NAMALWA (cell line): ENCODE results near the gene RNASEH2C.
"Not testable (repeated sequence)": the region's sequence is repeated elsewhere in the genome, so short reads cannot be mapped to it uniquely, and the experiment has no call there.

ENCODE experiments used
- DNase-seq: peaks from one replicate; pipeline ENCODE4 v3.0.0-alpha.2; 2015; ENCODE audit warnings: low spot score

RNASEH2C gene

GRCh38 chr11:65720211-65720934, at the start of gene RNASEH2C:
Gene RNASEH2C, minus strand, starts transcription at chr11:65720798. Its CDS starts 40 bp downstream, at chr11:65720758.
- DNase-seq = peak; percentile 89

GRCh38 chr11:65767806-65768205, 47.2 kb upstream of the RNASEH2C start:
- not testable (repeated sequence) for DNase-seq

GRCh38 chr11:65767406-65767805, 46.8 kb upstream of the RNASEH2C start:
- no peak for DNase-seq

DNA sequence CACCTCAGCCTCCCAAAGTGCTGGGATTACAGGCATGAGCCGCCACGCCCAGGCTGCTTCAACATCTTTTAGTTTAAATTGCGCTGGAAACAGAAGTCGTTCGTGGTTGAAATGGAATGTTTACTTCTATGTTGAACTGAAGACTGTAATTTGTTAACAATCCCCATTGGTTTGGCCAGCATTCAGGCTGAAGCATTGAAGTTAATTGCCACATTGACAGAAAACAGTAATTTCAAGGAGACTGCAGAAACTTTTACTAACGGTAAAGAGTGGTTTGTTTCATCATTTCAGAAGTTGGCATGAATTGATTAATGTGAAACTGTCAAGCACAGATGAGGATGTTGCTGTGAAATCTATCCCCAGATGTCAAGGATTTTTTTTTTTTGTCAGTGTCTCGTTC, 45.9 kb upstream of the RNASEH2C start:
- no peak for DNase-seq

DNA sequence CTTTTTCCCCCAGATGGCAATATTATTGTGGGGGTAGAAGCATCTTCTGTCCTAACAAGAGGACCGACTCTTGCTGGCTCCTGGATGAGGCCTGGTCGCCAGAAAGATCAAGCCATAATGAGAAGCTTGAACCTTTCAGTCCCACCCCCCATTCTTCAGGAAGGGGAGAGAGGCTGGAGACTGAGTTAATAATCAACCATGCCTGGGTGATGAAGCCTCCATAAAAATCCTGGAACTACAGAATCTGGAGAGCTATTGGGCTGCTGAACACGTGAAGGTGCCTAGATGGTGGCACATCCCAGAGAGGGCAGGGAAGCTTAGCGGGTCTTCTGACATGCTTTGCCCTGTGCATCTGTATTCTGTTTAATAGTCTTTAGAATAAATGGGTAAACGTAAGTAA, 43.8 kb upstream of the RNASEH2C start:
- no peak for DNase-seq

DNA sequence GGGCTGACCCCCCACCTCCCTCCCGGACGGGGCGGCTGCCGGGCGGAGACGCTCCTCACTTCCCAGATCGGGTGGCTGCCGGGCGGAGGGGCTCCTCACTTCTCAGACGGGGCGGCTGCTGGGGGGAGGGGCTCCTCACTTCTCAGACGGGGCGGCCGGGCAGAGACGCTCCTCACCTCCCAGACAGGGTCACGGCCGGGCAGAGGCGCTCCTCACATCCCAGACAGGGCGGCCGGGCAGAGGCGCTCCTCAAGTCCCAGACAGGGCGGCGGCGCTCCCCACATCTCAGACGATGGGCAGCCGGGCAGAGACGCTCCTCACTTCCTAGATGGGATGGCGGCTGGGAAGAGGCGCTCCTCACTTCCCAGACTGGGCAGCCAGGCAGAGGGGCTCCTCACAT, 42.2 kb upstream of the RNASEH2C start:
- DNase-seq = not testable (repeated sequence)

GRCh38 chr11:65762169-65762568, 41.6 kb upstream of the RNASEH2C start:
- DNase-seq = not testable (repeated sequence)

GRCh38 chr11:65745049-65745448, 24.5 kb upstream of the RNASEH2C start:
- no peak for DNase-seq

- DNase-seq = no peak
These were observed 24.1 kb upstream of the RNASEH2C start for GRCh38 chr11:65744699-65745042.

- no peak for DNase-seq
These were observed 23.6 kb upstream of the RNASEH2C start for GRCh38 chr11:65744026-65744698.

DNA sequence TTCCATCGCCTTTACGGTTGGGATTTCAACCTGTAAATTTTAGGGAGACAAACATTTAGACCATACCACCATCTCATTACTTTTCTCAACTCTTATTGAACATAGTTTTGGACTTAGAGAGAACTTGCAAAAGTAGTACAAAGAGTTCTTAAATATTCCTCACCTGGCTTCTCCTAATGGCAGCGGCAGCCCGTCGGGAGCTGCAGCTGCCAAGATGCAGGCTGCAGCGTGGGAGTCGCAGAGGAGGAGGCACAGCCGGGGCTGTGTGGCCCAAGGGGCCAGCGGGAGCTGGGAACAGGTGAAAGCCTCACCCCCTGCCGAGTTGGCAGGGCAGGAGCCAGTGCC, 23.1 kb upstream of the RNASEH2C start:
- DNase-seq = no peak

DNA sequence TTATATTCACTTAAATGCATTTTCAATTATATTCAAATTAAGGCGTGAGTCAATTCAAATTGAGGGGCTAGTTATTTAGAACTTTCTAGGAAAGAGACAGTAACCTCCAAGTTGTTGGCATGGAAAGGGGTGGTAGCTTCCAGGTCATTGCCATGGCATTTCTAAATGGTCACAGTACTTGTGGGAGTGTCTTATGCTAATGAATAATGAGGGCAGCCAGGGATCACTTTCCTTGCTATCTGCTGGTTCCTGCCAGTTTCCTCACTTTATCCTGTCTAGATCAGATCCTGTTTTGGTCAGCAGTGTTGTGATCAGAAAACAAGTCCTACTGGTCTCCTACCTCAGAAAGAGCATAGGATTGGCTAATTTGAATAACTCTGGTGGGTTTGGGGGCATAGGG, 21.8 kb upstream of the RNASEH2C start:
- DNase-seq = no peak

GRCh38 chr11:65741185-65741584, 20.6 kb upstream of the RNASEH2C start:
- no peak for DNase-seq

GRCh38 chr11:65739022-65739421, 18.4 kb upstream of the RNASEH2C start:
- no peak for DNase-seq

GRCh38 chr11:65736810-65737209, 16.2 kb upstream of the RNASEH2C start:
- no peak for DNase-seq

- not testable (repeated sequence) for DNase-seq
These were observed 14.5 kb upstream of the RNASEH2C start for GRCh38 chr11:65735111-65735510.

DNA sequence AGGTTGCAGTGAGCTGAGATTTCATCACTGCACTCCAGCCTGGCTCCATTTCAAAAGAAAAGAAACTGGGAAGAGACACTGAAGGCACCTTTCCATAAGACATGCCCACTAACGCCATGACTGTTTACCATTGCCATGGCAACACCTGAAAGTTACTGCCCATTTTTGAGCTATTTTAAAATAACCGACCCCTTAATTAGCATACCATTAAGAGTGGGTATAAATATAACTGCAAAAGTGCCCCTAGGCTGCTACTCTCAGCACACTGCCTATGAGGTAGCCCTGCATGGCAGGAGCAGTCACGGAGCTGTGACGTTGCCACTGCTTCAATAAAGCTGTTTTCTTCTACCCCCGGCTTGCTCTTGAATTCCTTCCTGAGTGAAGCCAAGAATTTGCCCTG, 9.9 kb upstream of the RNASEH2C start:
- DNase-seq = no peak

GRCh38 chr11:65727865-65728264, 7.3 kb upstream of the RNASEH2C start:
- no peak for DNase-seq

- DNase-seq = no peak
These were observed 6.1 kb upstream of the RNASEH2C start for GRCh38 chr11:65726660-65727059.

- no peak for DNase-seq
These were observed 1.7 kb upstream of the RNASEH2C start for GRCh38 chr11:65722261-65722660.

DNA sequence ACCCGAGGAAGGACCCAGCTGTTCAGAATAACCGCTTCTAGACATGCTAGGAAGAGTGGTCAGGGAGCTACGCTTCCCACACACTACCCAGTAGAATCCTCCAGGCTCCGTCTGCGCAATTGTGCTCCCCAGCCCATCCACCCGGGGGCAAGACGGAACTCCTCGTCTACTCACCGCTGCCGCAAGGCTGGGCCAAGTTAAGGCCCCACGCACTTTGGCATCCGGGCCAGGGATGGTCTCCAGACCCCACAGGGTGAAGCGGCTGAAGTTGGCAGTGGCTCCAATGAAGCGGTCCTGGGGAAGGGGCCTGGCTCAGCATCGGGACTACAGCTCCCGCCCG, 757 bp downstream of the RNASEH2C start:
- DNase-seq = peak; percentile 53

DNA sequence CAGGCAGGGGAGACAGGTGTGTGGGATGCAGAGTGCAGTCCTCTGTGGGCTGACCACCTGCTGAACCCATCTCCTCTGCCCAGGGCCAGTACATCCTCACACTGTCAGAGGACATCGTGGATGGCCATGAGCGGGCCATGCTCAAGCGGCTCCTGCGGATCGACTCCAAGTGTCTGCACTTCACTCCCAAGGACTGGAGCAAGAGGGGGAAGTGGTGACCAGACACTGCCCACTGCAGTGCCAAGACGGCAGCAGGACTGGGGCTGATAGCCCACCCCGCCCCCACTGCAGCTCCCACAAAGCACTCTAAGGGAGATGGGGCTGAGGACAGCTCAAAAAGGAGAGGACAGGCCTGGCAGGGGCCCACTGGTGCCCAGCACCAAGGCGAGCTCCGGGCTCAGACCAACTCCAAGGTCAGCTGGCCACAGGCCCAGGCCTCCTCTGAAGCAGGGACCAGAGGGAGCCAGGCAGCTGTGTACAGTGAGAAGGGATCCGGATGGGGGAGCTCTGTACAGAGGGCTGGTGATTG, 1.6 kb downstream of the RNASEH2C start:
- DNase-seq = no peak

DNA sequence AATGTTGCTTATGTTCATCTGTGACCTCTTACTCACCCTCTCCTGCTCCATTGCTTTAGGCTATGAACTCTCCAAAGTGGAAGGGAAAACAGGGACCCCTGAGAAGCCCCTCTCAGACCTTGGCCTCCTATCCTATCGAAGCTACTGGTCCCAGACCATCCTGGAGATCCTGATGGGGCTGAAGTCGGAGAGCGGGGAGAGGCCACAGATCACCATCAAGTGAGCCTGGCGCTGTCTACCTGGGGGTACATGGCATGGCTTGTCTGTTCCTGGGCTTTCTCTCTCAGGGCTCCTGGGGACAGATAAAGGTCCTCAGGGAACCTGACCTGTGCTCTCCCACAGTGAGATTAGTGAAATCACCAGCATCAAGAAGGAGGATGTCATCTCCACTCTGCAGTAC, 2.1 kb downstream of the RNASEH2C start:
- DNase-seq = no peak

DNA sequence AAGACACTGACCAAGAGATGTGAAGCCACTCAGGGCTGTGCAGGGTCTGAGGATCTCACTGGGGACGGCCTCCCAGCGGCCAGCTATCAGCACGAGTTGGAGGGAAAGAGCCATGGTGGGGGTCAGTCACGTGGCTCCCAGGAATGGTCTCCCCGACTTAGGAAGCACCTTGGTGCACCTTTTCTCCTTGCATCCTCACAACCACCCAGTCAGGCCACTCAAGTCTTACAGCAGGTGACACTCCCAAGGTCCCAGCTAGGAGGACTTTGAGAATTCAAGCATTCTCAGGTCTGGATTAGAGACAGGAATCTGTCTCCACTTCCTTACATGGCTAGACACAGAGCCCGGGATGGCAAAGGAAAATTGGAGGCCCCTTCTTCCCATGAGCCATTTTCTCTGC, 2.7 kb downstream of the RNASEH2C start:
- no peak for DNase-seq
